ENCODE data around the gene TMC8.
"Not testable (repeated sequence)": the region's sequence is repeated elsewhere in the genome, so short reads cannot be mapped to it uniquely, and the experiment has no call there.

The TMC8 gene

DNA sequence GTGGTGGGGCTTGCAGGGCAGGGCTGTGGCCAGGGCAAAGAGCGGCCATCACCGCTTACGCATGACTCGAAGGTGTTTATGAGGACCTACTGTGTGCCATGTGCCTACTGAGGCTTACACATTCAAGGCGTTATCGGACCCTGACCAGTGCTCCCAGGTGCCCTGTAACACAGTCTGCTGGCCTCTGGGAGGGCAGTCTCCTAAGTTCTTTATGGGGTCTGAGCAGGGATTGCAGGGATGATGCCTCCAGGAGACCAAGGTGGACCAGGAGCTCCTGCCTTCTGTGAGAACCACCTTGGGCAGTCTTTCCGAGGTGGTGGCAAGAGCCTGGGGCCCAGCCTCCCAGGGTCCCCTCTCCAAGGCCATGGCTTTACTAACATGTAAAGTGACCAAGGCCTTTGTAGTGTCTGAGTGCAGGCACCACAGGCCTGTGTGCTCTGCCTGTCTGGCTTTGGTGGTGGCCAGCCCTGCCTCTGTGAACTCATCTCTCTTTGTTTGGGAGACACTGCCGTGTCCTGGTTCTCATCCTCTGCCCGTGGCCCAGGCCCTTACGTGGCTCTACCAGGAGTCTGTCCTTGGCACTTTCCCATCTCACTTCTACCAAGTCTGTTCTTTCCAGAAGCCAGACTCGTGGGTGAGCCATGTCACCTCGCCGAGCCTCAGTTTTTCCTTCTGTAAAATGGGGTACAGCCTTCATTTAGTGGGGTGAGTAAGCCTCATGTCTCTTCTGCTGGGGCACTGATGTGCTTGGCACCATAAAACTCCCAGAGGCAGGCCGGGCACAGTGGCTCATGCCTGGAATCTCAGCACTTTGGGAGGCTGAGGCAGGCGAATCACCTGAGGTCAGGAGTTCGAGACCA is 34.4 kb downstream of the TMC8 start:
- no peak for DNase-seq

GRCh38 chr17:78166416-78166815 is 35.8 kb downstream of the TMC8 start:
- DNase-seq: no peak

- DNase-seq: no peak
These were observed 37.8 kb downstream of the TMC8 start, which contains the start of gene SYNGR2 for GRCh38 chr17:78168242-78168902. TSS of gene SYNGR2 (plus strand) at chr17:78168581. CDS start at chr17:78168617, 36 bp downstream.

DNA sequence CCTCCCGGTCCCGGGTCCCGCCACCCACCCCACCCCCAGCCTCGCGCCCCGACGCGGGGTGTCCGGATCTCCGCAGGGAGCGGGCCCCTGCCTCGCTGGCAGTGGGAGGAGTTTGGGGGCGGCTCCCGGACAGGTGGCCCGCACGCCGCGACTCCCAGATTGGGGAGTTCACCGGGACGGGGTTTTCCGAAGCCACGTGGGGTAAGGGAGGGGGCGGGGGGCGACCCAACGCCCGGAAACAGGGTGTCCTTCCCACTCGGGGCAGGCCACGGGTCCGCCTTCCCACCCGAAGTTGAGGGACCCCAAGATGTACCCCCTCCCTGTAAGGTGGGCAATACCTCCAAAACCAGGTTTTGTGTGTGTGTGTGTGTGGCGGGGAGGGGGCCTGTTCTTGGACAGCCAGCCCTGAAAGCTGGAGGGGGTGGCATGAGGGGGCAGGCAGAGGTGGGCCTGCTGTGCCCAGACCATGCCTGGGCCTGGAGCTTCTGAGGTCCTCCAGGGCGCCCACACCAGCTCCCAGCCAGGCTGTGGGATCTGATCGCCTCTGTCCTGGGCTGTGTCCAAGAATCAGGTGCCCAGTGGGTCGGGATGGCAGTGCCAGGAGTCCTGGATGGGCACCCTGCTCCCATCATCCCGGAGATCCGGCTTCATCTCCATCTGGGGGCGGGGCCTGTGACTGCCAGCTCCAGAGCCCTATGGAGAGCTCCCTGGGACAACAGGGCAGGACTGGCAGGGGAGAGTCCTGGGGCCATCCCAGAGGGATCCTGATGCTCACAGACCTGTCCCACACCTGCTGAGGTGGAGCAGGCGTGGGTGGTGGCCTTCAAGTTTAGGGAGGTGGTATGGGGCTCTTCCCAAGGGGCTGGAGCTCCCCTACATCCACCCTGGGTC is 38.6 kb downstream of the TMC8 start:
- DNase-seq: no peak

DNA sequence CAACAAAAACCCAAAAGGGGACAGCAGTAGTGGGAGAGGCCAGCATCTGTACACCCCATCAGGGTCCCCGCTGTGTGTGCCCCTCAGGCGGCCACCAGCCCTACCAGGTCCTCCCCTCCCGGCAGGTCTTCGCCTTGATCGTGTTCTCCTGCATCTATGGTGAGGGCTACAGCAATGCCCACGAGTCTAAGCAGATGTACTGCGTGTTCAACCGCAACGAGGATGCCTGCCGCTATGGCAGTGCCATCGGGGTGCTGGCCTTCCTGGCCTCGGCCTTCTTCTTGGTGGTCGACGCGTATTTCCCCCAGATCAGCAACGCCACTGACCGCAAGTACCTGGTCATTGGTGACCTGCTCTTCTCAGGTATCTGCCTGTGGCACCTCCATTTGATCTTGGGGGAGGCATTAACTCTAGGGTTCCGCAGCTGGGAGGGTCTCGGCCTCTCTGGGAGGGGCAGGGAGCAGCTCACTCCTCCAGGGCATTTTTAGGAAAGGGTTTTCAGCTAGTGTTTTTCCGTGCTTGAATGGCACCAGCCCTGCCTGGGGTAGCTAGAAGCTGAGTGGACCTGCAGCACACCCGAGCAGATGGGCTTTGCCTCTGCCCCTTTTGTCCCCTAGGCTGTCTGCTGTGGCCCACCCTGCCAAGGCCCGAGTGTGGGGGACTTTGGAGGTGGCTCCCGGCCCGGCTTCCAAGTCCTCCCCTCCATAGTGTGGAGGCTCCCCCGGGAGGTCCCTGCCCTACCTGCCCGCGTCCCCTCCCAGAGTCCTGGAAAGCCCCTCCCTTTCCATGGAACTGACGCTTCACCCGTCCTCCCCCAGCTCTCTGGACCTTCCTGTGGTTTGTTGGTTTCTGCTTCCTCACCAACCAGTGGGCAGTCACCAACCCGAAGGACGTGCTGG is 40.4 kb downstream of the TMC8 start:
- no peak for DNase-seq

DNA sequence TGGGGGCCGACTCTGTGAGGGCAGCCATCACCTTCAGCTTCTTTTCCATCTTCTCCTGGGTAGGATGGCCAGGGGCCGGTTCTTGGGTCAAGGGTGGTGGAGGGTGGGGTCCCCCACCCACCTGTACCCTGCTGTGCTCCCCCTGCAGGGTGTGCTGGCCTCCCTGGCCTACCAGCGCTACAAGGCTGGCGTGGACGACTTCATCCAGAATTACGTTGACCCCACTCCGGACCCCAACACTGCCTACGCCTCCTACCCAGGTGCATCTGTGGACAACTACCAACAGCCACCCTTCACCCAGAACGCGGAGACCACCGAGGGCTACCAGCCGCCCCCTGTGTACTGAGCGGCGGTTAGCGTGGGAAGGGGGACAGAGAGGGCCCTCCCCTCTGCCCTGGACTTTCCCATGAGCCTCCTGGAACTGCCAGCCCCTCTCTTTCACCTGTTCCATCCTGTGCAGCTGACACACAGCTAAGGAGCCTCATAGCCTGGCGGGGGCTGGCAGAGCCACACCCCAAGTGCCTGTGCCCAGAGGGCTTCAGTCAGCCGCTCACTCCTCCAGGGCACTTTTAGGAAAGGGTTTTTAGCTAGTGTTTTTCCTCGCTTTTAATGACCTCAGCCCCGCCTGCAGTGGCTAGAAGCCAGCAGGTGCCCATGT is 41.1 kb downstream of the TMC8 start:
- DNase-seq: not testable (repeated sequence)

DNA sequence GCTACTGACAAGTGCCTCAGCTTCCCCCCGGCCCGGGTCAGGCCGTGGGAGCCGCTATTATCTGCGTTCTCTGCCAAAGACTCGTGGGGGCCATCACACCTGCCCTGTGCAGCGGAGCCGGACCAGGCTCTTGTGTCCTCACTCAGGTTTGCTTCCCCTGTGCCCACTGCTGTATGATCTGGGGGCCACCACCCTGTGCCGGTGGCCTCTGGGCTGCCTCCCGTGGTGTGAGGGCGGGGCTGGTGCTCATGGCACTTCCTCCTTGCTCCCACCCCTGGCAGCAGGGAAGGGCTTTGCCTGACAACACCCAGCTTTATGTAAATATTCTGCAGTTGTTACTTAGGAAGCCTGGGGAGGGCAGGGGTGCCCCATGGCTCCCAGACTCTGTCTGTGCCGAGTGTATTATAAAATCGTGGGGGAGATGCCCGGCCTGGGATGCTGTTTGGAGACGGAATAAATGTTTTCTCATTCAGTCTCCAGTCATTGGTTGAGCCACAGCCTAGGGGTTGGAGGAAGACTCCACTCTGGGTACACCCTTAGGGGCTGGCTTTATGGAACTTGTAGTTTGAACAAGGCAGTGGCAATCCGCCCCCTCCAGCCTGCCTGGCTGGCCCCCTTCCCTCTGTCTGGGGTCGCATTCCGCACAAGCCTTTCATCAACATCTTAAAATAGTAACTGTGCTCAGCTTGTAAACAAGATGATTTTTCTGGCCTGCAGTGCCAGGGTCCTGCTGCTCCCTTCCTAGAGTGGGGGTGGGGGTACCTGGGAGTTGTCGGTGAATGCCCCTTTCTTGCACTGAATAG is 41.9 kb downstream of the TMC8 start:
- DNase-seq: no peak

- DNase-seq: no peak
These were observed 42.6 kb downstream of the TMC8 start for GRCh38 chr17:78173097-78173715.

GRCh38 chr17:78174346-78174869 is 43.8 kb downstream of the TMC8 start:
- DNase-seq: peak; percentile 92

GRCh38 chr17:78174870-78175642 is 44.5 kb downstream of the TMC8 start:
- DNase-seq: peak; percentile 71 to 89

DNA sequence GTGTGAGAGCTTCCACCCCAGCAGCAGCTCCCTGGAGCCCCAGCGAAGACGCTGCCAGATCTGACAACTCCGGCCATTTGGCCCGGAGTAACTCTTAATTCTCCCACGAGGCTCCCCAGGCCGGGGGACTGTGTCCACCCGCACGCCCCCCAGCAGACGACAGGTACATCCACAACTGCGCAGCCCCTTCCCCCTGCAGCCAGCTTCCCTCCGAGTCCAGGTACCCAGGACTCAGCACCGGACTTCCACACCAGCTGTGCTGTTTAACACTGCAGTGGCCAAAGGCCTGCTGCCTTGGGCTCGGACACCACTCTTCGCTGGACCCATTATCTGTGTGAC is 45.0 kb downstream of the TMC8 start:
- DNase-seq: no peak

DNA sequence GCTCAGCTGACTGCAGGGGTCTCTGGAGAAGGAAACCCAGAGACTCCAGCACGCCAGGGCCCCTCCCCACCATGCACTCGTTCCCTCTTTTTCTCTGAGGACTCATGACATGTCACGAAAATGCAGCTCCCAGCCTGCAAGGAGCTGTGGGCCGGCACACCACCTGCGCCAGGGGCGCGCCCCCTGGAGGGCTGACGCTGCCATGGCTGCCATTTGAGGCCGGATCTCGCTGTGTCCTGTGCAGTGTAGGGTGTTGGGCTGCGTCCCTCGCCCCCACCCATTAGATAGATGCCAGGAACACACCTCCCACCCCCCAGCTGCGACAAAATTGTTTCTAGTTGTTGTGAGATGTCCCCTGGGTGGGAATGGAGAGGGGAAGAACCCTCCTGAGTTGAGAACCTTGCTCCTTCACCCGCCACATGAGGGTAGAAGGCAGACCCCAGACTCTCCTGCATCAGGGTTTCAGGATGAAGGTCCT is 46.0 kb downstream of the TMC8 start:
- DNase-seq: no peak

DNA sequence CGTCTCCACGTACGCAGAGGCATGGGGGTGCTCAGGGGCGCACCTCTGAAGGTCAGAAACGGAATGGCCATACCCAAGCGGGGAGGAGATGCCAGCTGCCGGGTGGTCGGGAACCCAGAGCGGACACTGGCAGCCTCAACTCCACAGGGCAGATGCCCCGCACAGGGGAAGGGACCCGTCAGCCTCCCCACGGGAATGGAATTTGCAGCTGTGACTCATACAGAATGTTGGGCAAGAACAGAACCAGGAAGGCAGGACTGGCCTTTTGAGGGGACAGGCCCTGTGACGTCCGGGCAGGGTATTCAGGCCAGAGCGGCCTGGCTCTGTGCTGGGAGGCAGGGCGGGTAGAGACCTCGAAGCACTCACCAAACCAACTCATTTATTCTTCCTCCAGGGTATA is 48.8 kb downstream of the TMC8 start:
- DNase-seq: no peak

DNA sequence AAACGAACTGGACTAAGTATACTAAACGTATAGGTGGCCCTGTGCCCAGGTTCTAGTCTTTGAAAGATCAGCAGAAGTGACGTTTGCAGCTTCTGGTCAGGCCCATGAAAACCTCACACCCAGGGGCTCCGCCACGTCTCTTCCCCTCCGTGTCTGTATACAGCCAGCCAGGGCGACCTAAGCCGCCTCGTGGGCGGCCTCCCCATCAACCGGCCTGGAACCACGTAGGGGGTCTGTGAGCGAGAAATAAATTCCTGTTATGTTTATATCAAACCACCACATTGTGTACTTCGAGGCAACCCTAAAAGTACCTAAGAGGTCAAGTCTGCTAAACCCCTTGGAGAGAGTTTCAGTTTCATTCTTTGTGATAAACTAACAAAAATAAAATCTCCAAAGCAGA is 49.5 kb downstream of the TMC8 start:
- DNase-seq: no peak

GRCh38 chr17:78180508-78180907 is 49.9 kb downstream of the TMC8 start:
- DNase-seq: no peak

GRCh38 chr17:78182504-78182903 is 51.9 kb downstream of the TMC8 start:
- no peak for DNase-seq

DNA sequence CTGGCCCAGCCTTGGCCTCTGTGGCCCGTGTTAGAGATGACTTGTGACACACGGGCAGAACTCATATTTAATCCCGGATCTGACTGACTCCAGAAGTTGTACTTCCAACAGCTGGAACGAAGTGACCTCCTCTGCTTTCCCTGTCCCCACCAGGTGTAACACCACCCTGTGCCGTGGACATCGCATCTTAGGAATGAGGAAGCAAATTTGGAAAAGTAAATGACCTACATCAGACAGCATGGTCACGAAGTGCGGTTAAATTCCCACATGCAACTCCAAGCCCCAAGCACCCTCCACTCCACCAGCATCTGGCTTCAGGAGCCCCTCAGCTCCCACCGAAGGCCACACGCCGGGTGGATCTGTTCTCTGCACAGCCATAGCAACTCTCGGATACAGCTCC is 53.3 kb downstream of the TMC8 start:
- no peak for DNase-seq

- no peak for DNase-seq
These were observed 53.8 kb downstream of the TMC8 start for GRCh38 chr17:78184351-78184750.

GRCh38 chr17:78184868-78185267 is 54.3 kb downstream of the TMC8 start:
- DNase-seq: no peak

All from cerebellar nuclear complex (tissue), 1 donor.